ENCODE measurements around the gene PCNA.
A peak's percentile ranks its signal among the peaks of the same experiment; 100 is the strongest.

PCNA gene

DNA sequence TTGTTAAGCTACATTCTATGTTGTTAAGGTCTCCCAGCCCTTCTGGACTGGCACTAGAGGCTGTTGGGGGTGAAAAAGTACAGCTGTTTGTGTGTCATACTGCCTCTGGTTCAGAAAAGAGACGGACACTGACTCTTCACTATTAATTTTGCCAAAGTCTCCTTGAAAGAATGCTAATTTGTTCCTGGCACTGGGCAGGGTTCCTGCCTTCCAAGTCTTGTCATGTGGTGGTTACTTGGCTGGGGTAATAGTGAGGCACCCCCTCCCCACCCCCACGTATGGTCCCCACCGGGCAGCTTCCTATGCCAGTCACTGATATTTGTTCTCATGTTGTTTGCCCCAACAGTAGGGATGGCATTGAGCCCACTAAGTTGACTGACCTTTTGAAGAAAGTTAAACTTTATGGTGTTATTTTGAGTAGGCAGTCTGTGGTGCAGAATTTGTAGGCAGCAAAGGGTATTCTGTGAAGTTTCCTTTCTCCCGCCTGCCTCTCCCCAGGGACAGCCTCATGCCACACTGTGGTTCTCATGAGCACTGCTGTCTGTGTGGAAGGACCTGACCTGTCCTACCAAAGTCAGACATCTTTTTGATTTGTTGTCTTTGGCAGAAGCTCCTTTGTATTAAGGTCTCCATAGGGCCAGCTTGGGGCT lies 15.7 kb upstream of the PCNA start:
- TF ChIP-seq, protein P1, sequence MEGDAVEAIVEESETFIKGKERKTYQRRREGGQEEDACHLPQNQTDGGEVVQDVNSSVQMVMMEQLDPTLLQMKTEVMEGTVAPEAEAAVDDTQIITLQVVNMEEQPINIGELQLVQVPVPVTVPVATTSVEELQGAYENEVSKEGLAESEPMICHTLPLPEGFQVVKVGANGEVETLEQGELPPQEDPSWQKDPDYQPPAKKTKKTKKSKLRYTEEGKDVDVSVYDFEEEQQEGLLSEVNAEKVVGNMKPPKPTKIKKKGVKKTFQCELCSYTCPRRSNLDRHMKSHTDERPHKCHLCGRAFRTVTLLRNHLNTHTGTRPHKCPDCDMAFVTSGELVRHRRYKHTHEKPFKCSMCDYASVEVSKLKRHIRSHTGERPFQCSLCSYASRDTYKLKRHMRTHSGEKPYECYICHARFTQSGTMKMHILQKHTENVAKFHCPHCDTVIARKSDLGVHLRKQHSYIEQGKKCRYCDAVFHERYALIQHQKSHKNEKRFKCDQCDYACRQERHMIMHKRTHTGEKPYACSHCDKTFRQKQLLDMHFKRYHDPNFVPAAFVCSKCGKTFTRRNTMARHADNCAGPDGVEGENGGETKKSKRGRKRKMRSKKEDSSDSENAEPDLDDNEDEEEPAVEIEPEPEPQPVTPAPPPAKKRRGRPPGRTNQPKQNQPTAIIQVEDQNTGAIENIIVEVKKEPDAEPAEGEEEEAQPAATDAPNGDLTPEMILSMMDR (conservative IDR thresholded peaks at IDR 0.05; ENCODE audit: low read length), result 0 out of 2 replicates have a peak, but pooled peaks have one; percentile 9
- no peak for TF ChIP-seq EZH2phosphoT487 (IDR thresholded peaks at IDR 0.05; ENCODE audit: borderline replicate concordance)
- H3F3A ChIP-seq (ENCODE audit: low read depth), result peaks cover 3% of the 10 kb centered on the region; the same call in 1 of the 2 replicates
- H3K9me3 ChIP-seq (ENCODE audit: insufficient read depth, low read depth, low read length), result no peaks in the 10 kb centered on the region
- H3K9ac ChIP-seq (ENCODE audit: low read depth, low read length, poor library complexity, severe bottlenecking), result peak overlapping the region; percentile 37
- peak overlapping the region; percentile 68 for H3K4me2 ChIP-seq (ENCODE audit: low read depth, low read length, poor library complexity, severe bottlenecking)
- H3K79me2 ChIP-seq (ENCODE audit: insufficient read depth, low read length), result peaks cover 79% of the 10 kb centered on the region
- H3K9me2 ChIP-seq (replicated peaks; ENCODE audit: low read depth, low read length), result no peaks in the 10 kb centered on the region
- no peaks in the 10 kb centered on the region for H3K27me3 ChIP-seq (ENCODE audit: insufficient read depth, low read length, poor library complexity, severe bottlenecking)
- H3K4me3 ChIP-seq (ENCODE audit: low read length, poor library complexity, severe bottlenecking), result peak overlapping the region; percentile 43
- H3K4me1 ChIP-seq (ENCODE audit: insufficient read depth, low read length, poor library complexity, severe bottlenecking), result peaks cover 23% of the 10 kb centered on the region
- peaks cover 25% of the 10 kb centered on the region for H4K20me1 ChIP-seq (ENCODE audit: insufficient read depth, low read length, poor library complexity, severe bottlenecking)
- H2AFZ ChIP-seq (ENCODE audit: low read length), result no peak overlapping the region
- H3K36me3 ChIP-seq (ENCODE audit: insufficient read depth, low read length), result no peaks in the 10 kb centered on the region

DNA sequence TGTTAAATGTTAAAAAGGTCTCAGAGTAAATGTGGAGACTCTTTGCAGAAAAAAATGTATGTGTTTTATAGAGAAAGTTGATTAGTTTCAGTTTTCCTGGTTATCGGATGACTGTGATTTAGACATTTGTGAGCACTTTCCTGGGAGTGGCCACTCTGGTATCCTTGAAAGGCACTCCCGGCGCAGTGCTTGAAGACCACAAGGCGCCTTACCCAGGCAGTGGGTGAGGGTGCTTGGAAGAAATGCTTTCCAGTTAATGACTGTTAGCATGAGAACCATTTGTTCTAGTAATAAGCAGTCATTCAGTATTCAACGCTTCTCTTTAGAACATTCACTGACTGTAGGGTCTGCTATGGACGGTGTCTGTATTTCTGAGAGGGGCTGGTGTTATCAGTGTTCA lies 14.2 kb upstream of the PCNA start:
- TF ChIP-seq, protein P1 (conservative IDR thresholded peaks at IDR 0.05; ENCODE audit: low read length), result no peak
- TF ChIP-seq EZH2phosphoT487 (IDR thresholded peaks at IDR 0.05; ENCODE audit: borderline replicate concordance), result no peak
- H2AFZ ChIP-seq (ENCODE audit: low read length), result no peak overlapping the region
- H3K79me2 ChIP-seq (ENCODE audit: insufficient read depth, low read length), result peaks cover 83% of the 10 kb centered on the region
- H3K36me3 ChIP-seq (ENCODE audit: insufficient read depth, low read length), result no peaks in the 10 kb centered on the region
- H3K4me3 ChIP-seq (ENCODE audit: low read length, poor library complexity, severe bottlenecking), result no peak overlapping the region
- H3K9me2 ChIP-seq (replicated peaks; ENCODE audit: low read depth, low read length), result no peaks in the 10 kb centered on the region
- H3K9ac ChIP-seq (ENCODE audit: low read depth, low read length, poor library complexity, severe bottlenecking), result no peak overlapping the region
- H3K4me2 ChIP-seq (ENCODE audit: low read depth, low read length, poor library complexity, severe bottlenecking), result no peak overlapping the region
- no peaks in the 10 kb centered on the region for H3K27me3 ChIP-seq (ENCODE audit: insufficient read depth, low read length, poor library complexity, severe bottlenecking)
- H3K4me1 ChIP-seq (ENCODE audit: insufficient read depth, low read length, poor library complexity, severe bottlenecking), result peaks cover 25% of the 10 kb centered on the region
- peaks cover 3% of the 10 kb centered on the region; the same call in 1 of the 2 replicates for H3F3A ChIP-seq (ENCODE audit: low read depth)
- H4K20me1 ChIP-seq (ENCODE audit: insufficient read depth, low read length, poor library complexity, severe bottlenecking), result peaks cover 25% of the 10 kb centered on the region
- no peaks in the 10 kb centered on the region for H3K9me3 ChIP-seq (ENCODE audit: insufficient read depth, low read depth, low read length)

DNA sequence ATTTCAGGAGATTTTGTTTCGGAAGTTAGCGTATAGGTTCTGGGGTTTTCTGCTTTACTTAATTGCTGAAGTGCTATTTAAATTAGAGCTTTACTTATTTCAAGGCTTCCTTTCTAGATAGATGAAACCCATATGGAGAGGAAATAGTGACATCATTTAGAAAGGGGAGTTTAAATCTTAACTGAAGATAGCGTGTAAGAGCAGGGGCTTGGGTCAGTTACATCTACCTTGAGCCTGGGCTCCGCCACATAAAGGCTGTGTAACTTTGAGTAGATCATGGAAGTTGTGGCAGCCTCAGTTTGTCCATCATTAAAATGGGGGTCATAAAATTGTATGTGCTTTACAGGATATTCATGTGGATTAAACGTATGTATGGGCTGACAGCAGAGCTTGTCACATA lies 11.7 kb upstream of the PCNA start:
- Histone ChIP-seq H3F3A (ENCODE audit: low read depth) (peaks cover 3% of the 10 kb centered on the region; the same call in 1 of the 2 replicates), H3K4me1 (ENCODE audit: insufficient read depth, low read length, poor library complexity, severe bottlenecking) (peaks cover 36% of the 10 kb centered on the region), H3K9ac (ENCODE audit: low read depth, low read length, poor library complexity, severe bottlenecking) (no peak overlapping the region), H2AFZ (ENCODE audit: low read length) (no peak overlapping the region), H3K4me3 (ENCODE audit: low read length, poor library complexity, severe bottlenecking) (no peak overlapping the region), H3K36me3 (ENCODE audit: insufficient read depth, low read length) (no peaks in the 10 kb centered on the region), H4K20me1 (ENCODE audit: insufficient read depth, low read length, poor library complexity, severe bottlenecking) (peaks cover 36% of the 10 kb centered on the region), H3K79me2 (ENCODE audit: insufficient read depth, low read length) (peaks cover 79% of the 10 kb centered on the region), H3K27me3 (ENCODE audit: insufficient read depth, low read length, poor library complexity, severe bottlenecking) (no peaks in the 10 kb centered on the region), H3K4me2 (ENCODE audit: low read depth, low read length, poor library complexity, severe bottlenecking) (peak overlapping the region; percentile 48), H3K9me3 (ENCODE audit: insufficient read depth, low read depth, low read length) (no peaks in the 10 kb centered on the region), H3K9me2 (replicated peaks; ENCODE audit: low read depth, low read length) (no peaks in the 10 kb centered on the region)
- TF ChIP-seq, protein P1 (conservative IDR thresholded peaks at IDR 0.05; ENCODE audit: low read length), result no peak
- no peak for TF ChIP-seq EZH2phosphoT487 (IDR thresholded peaks at IDR 0.05; ENCODE audit: borderline replicate concordance)

Measured in Loucy (cell line).